Transverse colon (tissue), 4 donors: ENCODE data around the gene NFS1. TPM values are rescaled to one million over a fixed set of nuclear protein-coding genes. Genes with fewer than 3 reads are reported as not detected.

Experiments
- DNase-seq: peaks from one replicate; pipeline ENCODE4 v3.0.0-alpha.2; 2019
- H3K27ac ChIP-seq, 4 donors: fragments of 200-600 bp; sonication (generic); 2 replicates each; pipeline ENCODE4 v1.5.1; 2016 to 2018; ENCODE audit warnings: inconsistent platforms in 4 of 4
- H3K27me3 ChIP-seq: fragments of 200-600 bp; sonication (generic); 2 replicates; pipeline ENCODE4 v1.5.1; 2017; ENCODE audit warnings: inconsistent platforms
- H3K36me3 ChIP-seq, 4 donors: fragments of 200-600 bp; sonication (generic); 2 replicates each; pipeline ENCODE4 v1.5.1; 2017 to 2019; ENCODE audit warnings: inconsistent platforms in 4 of 4
- H3K4me1 ChIP-seq, 4 donors: fragments of 200-600 bp; sonication (generic); 2 replicates each; pipeline ENCODE4 v1.5.1; 2017 to 2020; ENCODE audit warnings: inconsistent platforms in 4 of 4
- H3K4me3 ChIP-seq, 4 donors: fragments of 200-600 bp; sonication (generic); 1 replicate in 1 of 4; 2 replicates in 3 of 4; pipeline versions ENCODE4 v1.5.1 to v1.6.1; 2017 to 2019; ENCODE audit warnings: inconsistent platforms in 4 of 4
- H3K9me3 ChIP-seq, 2 donors: fragments of 200-600 bp; sonication (generic); 2 replicates each; pipeline ENCODE4 v1.5.1; 2017 to 2019; ENCODE audit warnings: inconsistent platforms in 2 of 2
- EP300 ChIP-seq: sonication (generic); formaldehyde crosslinking; IDR thresholded peaks from one replicate; pipeline ENCODE4 v1.6.1; 2017; ENCODE audit warnings: antibody characterized with exemption, low read depth
- POLR2A ChIP-seq: fragments of 450-650 bp; IDR thresholded peaks from one replicate; pipeline ENCODE4 v1.6.1; 2016; ENCODE audit warnings: antibody characterized with exemption, mild to moderate bottlenecking, moderate library complexity
- POLR2AphosphoS5 ChIP-seq, 3 donors: sonication (generic); formaldehyde crosslinking; IDR thresholded peaks; one replicate each; pipeline ENCODE4 v1.6.1; 2016; ENCODE audit warnings: antibody characterized with exemption in 3 of 3
- whole genome bisulfite sequencing, 2 donors: methylation state at CpG; one replicate each; pipeline ENCODE4 v1.1.5; 2018; ENCODE audit warnings: low coverage in 1 of 2; 5-methylcytosine and 5-hydroxymethylcytosine counted together
- in situ Hi-C, 4 donors: fragments of 200-750 bp; cut with MboI; loops; one replicate each; pipeline versions ENCODE4 v1.15.0 to v1.15.1; 2017; ENCODE audit warnings: low sequenced_read_pairs in 3 of 4, low pct_ligation_motif_present in 1 of 4, low pct_unique_long_range_greater_than_20kb in 1 of 4
- intact Hi-C: fragments of 100-400 bp; cut with DNase I; formaldehyde crosslinking; loops from one replicate; pipeline ENCODE4 v1.15.1; 2023; ENCODE audit warnings: low total_unique reads
- total RNA-seq, 4 donors: library from RNA; depleted of rRNA; stranded (reverse); fragments of >200 nt; gene quantifications; one replicate each; pipeline ENCODE4 v1.1.0, GENCODE V29; 2016
- TF ChIP-seq, protein P1 (sequence below), 5 experiments: fragments of 200-600 bp in 3 of 5; fragments of 450-650 bp in 2 of 5; sonication (generic) in 3 of 5; IDR thresholded peaks; 1 replicate in 2 of 5; 2 replicates in 3 of 5; pipeline ENCODE4 v1.5.1; 2016 to 2017; ENCODE audit warnings: antibody characterized with exemption in 5 of 5, inconsistent platforms in 3 of 5, mild to moderate bottlenecking in 2 of 5, moderate library complexity in 1 of 5

The NFS1 gene
- total RNA-seq, 4 donors from 2014 or later, result 28.4 to 54.1 (median 42.0) TPM

GRCh38 chr20:35741892-35742740 is 43.0 kb upstream of the NFS1 start, which contains the start of gene RBM39:
TSS of gene RBM39 (minus strand) at chr20:35742260. CDS start at chr20:35740874, 1,386 bp downstream.
- WGBS, 2 donors, result 0% methylated on average over 4 to 65 of the region's 66 CpGs
- Histone ChIP-seq H3K4me3 (peak within 1 kb of the TSS; percentile 80 to 97 (median 83)), H3K9me3 (no peaks in the 10 kb centered on the region), H3K27me3 (no peaks in the 10 kb centered on the region), H3K27ac (peak within 1 kb of the TSS; percentile 98 to 100 (median 99)), H3K36me3 (peaks cover 0 to 31% (median 15%) of the 10 kb centered on the region in 4 donors), H3K4me1 (peaks cover 13 to 42% (median 29%) of the 10 kb centered on the region in 4 donors)
- intact Hi-C loops, result loop anchor here (10.0 kb wide), 1 partner anchor 133 kb away; no protein-coding TSS in a partner anchor
- TF ChIP-seq, protein P1, sequence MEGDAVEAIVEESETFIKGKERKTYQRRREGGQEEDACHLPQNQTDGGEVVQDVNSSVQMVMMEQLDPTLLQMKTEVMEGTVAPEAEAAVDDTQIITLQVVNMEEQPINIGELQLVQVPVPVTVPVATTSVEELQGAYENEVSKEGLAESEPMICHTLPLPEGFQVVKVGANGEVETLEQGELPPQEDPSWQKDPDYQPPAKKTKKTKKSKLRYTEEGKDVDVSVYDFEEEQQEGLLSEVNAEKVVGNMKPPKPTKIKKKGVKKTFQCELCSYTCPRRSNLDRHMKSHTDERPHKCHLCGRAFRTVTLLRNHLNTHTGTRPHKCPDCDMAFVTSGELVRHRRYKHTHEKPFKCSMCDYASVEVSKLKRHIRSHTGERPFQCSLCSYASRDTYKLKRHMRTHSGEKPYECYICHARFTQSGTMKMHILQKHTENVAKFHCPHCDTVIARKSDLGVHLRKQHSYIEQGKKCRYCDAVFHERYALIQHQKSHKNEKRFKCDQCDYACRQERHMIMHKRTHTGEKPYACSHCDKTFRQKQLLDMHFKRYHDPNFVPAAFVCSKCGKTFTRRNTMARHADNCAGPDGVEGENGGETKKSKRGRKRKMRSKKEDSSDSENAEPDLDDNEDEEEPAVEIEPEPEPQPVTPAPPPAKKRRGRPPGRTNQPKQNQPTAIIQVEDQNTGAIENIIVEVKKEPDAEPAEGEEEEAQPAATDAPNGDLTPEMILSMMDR (IDR thresholded peaks at IDR 0.05), result peak; percentile 29 to 55 (median 43)
- TF ChIP-seq EP300 (peak; percentile 30), POLR2A (peak; percentile 98), POLR2AphosphoS5 (IDR thresholded peaks at IDR 0.05) (peak; percentile 98 to 99 (median 98))
- DNase-seq, result peak; percentile 100
- in situ Hi-C loops, result no loop called here

DNA sequence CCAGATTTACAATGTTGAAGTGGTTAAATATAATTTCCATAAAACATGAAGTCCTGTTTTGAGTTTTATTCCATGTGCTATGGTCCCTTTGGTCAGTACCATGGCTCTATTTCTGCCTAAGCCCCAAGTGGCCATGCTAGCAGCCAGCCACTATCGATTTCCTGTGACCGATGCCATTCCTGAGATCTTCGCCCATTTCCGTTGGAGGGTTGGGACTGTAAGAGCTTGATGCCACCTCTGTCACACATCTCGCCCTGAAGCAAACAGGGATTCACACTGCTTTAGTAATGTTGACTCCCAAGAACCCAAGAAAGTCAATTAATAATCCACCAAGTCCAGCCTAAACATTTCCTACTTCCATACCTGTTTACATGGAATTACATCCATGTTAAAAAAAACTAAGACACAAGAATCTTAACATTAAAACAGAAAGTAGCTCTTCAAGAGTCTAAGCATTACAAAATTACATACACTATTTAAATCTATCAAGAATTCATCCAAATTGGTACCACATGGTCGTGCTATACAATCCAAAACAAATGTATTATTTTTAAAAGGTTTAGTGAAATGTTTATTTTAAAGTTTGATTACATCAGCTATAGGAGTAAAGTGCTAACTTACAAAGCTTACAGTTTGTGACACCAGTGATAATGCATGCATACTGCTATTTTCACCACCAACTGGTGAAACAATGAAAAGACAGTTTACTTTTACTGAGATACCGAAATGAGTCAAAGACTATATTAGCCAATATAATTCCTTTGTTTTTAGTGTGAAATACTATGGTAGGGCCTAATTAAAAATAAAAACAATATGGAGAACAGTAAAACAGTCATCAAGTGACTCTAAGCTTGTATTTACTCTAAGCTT is 40.4 kb upstream of the NFS1 start:
- intact Hi-C loops (loop anchor here (10.0 kb wide), 1 partner anchor 135 kb away; no protein-coding TSS in a partner anchor), in situ Hi-C loops (no loop called here)
- H3K4me3 ChIP-seq, result peak overlapping the region in 3 of 4 donors; percentile 80 to 97 (median 81)
- H3K27me3 ChIP-seq, result no peaks in the 10 kb centered on the region
- peaks cover 26 to 68% (median 53%) of the 10 kb centered on the region in 4 donors for H3K4me1 ChIP-seq
- DNase-seq, result no peak
- no peak for TF ChIP-seq POLR2A
- TF ChIP-seq, protein P1 (IDR thresholded peaks at IDR 0.05), result peak in 4 of 5 experiments; percentile 12 to 32 (median 18)
- 54 to 62% methylated on average over 7 of the region's 7 CpGs for WGBS, 2 donors
- peak overlapping the region; percentile 98 to 100 (median 99) for H3K27ac ChIP-seq
- H3K36me3 ChIP-seq, result peaks cover 0 to 57% (median 24%) of the 10 kb centered on the region in 4 donors
- no peaks in the 10 kb centered on the region for H3K9me3 ChIP-seq

DNA sequence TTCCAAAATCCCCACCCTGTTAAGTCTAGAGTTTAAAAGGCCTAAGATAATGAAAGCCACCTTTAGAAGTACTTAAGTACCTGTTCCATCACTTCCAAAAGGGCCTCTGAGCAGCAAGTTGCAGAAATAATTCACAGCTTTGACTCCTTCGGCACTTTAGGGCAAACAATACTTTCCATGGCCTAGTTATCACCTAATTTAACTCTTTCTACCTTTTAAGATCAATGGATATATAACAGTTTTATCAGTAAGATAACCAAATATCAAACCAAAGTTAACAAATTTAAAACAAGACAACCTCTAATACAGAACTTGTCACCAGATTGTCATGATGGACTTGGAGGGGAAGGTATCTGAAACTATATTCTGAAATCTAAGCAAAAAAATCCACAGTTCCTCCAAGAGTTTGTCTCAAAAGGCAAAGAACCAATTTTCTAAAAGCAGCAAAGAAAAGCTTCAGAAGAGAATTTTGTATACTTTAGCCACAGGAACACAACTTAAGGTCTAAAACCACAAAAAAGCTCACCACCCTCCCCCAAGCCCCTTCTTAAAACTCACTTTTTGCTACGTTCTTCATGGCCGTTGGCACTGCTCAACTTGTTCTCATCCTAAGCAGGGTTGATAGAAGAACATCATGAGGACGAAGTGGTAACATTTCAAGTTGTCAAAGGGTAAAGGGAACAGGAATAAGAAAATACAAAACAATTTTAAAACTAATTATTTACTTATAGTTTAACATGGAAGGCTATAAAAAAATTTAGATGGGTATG is 39.4 kb upstream of the NFS1 start:
- H3K4me3 ChIP-seq, result peak overlapping the region in 1 of 4 donors; percentile 81
- peaks cover 0 to 66% (median 31%) of the 10 kb centered on the region in 4 donors for H3K36me3 ChIP-seq
- peak overlapping the region in 2 of 4 donors; percentile 20 to 99 for H3K27ac ChIP-seq
- no peaks in the 10 kb centered on the region for H3K27me3 ChIP-seq
- H3K4me1 ChIP-seq, result peaks cover 26 to 74% (median 60%) of the 10 kb centered on the region in 4 donors
- DNase-seq, result no peak
- TF ChIP-seq POLR2A (no peak), EP300 (no peak), POLR2AphosphoS5 (IDR thresholded peaks at IDR 0.05) (no peak)
- TF ChIP-seq, protein P1 (IDR thresholded peaks at IDR 0.05), result no peak
- 53 to 65% methylated on average over 4 of the region's 4 CpGs for WGBS, 2 donors
- no peaks in the 10 kb centered on the region for H3K9me3 ChIP-seq
- intact Hi-C loops, result no loop called here
- in situ Hi-C loops, result no loop called here
